HG02885 (cell line): ENCODE data around the gene PER1.
"Not testable (repeated sequence)": the region's sequence is repeated elsewhere in the genome, so short reads cannot be mapped to it uniquely, and the experiment has no call there.

Source experiments
- ATAC-seq: cut with Tn5 transposase; IDR thresholded peaks from one replicate; pipeline ENCODE4 v1.9.1; 2021; ENCODE audit warnings: mild to moderate bottlenecking; ENCODE audit not compliant: unreplicated experiment, poor library complexity

Gene PER1

DNA sequence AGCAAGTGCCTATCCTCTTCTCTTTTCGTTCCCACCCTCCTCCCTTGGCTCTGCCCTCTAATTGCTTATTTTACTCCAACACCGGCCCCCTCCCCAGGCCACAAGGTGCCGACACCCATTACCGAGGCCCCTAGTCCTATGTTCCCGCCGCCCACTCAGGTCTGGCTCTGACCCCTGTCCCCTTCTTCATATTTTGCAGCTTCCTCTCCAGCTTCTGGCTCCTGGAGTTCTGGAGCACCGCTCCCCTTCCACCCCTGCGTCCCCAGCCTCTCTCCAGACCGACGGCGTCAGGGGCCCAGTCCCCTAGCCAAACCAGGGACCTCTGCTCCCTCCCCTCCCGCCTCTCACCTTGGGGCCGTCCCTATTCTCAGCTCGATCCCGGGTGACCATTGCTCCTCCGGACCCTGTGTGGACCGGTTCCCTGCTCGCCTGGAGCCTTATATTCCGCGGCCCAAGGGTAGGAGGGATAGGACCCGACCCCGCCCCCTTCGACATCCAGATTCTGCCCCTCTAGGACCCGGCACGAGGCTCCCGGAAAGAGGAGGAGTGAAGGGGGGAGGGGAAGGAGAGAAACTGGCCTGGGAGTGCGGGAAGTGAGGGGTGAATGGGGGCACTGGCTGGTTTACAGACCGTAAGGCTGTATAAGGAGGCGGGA, 28.4 kb downstream of the PER1 start, which contains the start of gene HES7:
Gene HES7, minus strand, starts transcription at position 412 of the 655 bp plus-strand sequence. Its CDS starts 22 bp downstream, at position 390.
- no peak for ATAC-seq

DNA sequence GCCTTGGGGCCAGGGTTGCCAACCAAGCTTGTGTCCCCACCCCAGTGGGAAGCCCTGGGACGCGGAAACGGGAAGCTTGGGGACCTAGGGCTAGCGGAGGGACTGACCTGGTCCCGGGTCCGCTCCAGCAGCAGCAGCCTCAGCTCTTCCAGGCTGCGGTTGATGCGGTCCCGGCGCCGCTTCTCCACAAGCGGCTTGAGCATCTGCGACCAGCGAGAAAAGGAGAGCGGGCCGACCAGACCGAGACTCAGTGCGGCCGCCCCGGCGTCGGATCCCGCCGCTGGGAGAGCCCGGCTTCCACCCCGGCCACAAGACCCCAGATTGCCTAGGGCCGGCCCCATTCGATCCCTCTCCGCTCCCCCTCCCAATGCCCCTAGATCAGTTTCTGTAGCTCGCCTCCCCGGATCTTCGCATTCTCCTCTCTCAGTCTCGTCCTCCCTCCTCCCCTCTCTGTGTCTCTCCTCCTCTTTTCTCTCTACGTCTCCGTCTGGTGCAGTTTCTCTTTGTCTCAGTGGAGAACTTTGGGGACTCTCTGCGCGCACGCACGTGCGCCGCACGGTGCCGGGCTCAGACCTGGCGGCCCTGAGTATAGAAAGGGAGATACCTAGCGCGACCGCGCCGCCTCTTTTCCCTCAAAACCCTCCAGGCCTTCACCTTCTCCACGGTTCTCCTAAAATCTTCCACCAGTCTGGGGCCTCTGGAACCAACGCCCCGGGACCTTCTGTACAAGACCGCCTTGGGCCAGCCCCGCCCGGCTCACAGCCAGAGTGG, 29.1 kb downstream of the PER1 start:
- no peak for ATAC-seq

DNA sequence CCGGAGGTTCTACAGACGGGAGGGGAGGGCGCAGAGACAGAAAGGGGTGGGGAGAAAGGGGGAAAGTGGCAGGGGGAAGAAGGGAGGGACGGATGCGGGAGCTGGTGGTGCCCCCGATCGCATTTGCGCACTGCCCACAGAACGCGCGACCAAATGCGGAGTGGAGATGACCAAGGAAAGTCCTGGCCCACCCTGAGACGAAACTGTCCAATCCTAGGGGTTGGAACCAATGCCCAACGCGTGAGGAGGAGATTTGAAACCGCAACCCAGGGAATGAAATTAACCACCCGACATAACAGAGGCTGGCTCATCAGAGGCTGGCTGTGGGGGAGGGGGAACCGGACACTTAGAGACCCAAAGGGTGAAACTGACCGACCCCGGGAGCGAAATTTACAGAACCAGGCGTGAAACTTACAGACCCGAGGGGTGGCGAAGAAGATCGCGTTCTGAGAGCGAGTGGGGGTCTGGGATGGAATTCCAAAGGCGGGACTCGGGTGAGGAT, 29.7 kb downstream of the PER1 start:
- no peak for ATAC-seq

DNA sequence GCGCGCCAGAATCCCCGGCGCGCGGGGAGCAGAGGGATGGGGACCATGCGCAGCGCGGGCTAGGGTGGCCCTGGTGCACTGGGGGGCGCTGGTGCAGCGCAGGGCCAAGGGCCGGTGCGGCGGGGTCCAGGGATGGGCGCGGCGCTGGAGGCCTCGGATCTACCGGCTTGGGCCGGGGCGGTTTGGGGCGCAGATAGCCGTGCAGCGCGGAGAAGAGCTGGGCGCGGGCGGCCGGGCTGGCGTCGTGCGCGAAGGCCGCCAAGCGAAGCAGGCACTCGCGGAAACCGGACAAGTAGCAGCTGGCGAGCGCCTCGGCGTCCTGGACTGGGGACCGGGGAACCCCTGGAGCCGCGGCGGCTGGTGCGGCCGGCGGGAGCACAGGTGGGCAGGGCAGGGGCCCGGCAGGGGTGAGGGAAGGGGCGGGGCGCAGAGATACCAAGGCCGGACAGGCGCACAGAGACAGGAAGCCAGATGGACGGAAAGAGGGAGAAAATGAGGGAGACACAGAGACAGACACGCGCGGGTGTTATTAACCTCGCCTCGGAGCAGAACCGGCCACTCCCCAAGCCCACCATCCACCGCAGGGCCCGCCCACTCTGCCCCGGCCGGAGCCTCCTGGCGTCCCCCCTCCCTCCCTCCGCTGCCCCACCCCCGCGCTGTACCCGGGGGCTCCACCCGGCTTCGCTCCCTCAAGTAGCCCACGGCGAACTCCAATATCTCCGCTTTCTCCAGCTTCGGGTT, 30.4 kb downstream of the PER1 start:
- peak; percentile 28 for ATAC-seq

DNA sequence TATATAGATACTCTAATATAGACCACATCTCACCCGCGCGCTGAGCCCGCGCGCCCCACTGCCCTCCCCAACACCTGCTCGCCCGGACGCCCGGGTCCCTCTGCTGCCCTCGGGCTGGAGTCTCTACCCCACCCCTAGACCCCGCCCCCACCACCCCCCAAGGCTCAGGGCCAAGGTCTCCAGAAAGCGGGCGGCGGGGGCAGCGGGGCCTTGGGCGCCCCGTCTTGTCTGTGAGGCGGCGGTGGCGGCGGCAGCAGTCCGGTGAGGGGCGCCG, 30.9 kb downstream of the PER1 start:
- ATAC-seq: no peak

DNA sequence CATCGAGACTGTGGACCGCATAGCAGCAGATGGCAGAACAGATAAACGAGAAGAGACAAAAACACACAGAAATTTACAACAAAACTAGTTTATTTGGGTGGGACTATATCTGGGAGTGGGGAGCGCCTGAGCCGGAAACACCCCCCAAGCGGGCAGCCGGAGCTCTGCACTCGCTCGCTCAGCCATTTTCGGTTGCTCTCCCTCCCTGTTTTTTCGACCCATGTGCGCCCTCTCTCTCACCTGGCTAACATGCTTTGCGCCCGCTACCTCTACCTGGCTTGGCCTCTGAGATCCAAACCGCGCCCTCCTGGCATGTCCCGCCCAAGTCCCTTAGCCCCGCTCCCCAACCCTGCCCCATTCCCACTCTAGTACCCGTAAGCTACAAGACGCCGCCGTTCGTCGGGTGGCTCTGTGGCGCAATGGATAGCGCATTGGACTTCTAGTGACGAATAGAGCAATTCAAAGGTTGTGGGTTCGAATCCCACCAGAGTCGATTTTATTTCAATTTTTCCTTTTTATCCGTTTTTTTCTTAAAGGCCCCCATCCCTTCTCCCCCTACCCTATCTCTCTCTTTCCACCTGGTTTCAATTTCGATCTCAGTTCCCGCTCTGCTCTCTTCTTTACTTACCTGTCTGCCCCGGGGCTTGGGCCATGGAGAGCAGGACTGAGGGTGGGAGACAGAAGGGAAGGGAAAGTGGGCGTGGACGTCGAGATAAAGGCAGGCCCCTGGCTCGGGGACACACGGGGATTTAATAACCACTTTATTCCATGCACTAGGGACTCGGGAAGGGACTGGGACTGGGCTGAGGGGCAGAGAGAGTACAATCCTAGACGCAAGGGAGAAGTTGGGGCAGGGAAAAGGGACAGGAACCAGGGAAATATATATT, 31.4 kb downstream of the PER1 start:
- no peak for ATAC-seq

- ATAC-seq: peak; percentile 36
Measured at GRCh38 chr17:8119581-8120519, 32.4 kb downstream of the PER1 start.

- peak; percentile 50 for ATAC-seq
Measured at GRCh38 chr17:8118769-8119580, 33.2 kb downstream of the PER1 start.

- ATAC-seq: no peak
Measured at GRCh38 chr17:8117980-8118768, 34.0 kb downstream of the PER1 start, which contains the start of gene ALOXE3. Gene ALOXE3, minus strand, starts transcription at chr17:8118514. Its CDS starts 524 bp downstream, at chr17:8117990.

DNA sequence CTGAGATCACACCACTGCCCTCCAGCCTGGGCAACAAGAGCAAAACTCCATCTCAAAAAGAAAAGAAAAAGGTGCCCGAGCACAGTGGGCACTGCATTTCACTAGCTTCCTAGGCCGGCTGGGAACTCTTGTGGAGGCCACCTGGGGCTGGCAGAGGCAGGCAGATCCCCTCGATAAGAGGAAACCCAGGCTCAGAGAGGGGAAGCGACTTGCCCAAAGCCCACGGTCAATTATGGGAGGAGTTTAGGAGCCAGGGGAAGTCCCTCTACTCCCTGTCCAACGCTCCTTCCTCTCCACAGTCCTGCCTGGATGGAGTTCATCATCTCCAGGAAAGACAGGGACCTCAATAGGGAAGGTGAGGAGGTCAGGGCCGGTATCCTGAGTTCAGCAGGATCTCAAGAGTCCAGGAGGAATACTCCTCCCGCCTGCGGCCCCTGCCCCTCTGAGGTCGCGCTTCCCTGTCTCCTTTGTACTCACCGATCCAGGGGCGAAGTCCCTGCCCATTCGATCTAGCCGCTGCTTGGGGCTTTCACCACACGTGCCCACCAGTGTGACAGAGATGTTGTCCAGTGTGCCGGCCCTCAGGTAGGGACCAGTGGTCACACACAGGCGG, 34.7 kb downstream of the PER1 start:
- ATAC-seq: no peak

DNA sequence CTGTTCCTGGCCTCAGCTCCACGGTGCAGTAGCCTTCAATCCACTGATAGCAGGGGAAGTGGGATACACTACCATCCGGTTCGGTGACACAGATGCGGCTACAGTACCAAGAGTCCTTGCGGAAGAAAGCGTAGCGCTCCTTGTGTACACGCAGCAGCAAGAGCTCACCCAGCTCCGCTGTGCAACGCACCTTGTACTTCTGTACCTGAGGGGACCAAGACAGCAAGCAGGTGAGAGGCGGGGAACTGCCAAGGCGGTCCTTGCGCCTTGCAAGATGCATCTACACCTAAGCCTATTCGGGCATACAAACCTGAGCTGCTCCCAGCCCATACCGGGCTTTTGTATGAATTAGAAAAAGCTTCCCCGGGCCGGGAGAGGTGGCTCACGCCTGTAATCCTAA, 35.4 kb downstream of the PER1 start:
- no peak for ATAC-seq

- ATAC-seq: no peak
Measured at GRCh38 chr17:8110907-8111306, 41.3 kb downstream of the PER1 start.

- no peak for ATAC-seq
Measured at GRCh38 chr17:8110456-8110804, 41.8 kb downstream of the PER1 start.

- ATAC-seq: no peak
Measured at GRCh38 chr17:8109661-8110455, 42.3 kb downstream of the PER1 start.

- ATAC-seq: no peak
Measured at GRCh38 chr17:8108972-8109660, 43.1 kb downstream of the PER1 start.

- not testable (repeated sequence) for ATAC-seq
Measured at GRCh38 chr17:8106980-8107379, 45.2 kb downstream of the PER1 start.
